CD4-positive, alpha-beta T cell treated with Interleukin-10 for 1 hour (primary cell): ENCODE data around the gene DIRAS3.
"Not testable (repeated sequence)": the region's sequence is repeated elsewhere in the genome, so short reads cannot be mapped to it uniquely, and the experiment has no call there.

ENCODE experiments used
- DNase-seq: peaks from one replicate; pipeline ENCODE4 v3.0.0-alpha.2; 2020

DIRAS3 gene

GRCh38 chr1:68016381-68016780 lies 34.0 kb downstream of the DIRAS3 start:
- no peak for DNase-seq

- DNase-seq: no peak
These were observed 34.5 kb downstream of the DIRAS3 start for GRCh38 chr1:68015971-68016370.

- DNase-seq: no peak
These were observed 35.1 kb downstream of the DIRAS3 start for GRCh38 chr1:68015369-68015768.

- DNase-seq: no peak
These were observed 37.1 kb downstream of the DIRAS3 start for GRCh38 chr1:68013351-68013750.

- DNase-seq: no peak
These were observed 38.6 kb downstream of the DIRAS3 start for GRCh38 chr1:68011657-68012375.

- no peak for DNase-seq
These were observed 39.9 kb downstream of the DIRAS3 start for GRCh38 chr1:68010543-68010942.

- DNase-seq: no peak
These were observed 40.3 kb downstream of the DIRAS3 start for GRCh38 chr1:68010090-68010489.

GRCh38 chr1:68003626-68004025 lies 46.8 kb downstream of the DIRAS3 start:
- not testable (repeated sequence) for DNase-seq

- DNase-seq: no peak
These were observed 50.2 kb downstream of the DIRAS3 start for GRCh38 chr1:68000191-68000590.

- DNase-seq: no peak
These were observed 52.7 kb downstream of the DIRAS3 start for GRCh38 chr1:67997746-67998145.
